GM06990 (cell line): ENCODE results near the gene RIBC2.
"Not testable (repeated sequence)": the region's sequence is repeated elsewhere in the genome, so short reads cannot be mapped to it uniquely, and the experiment has no call there.

Experiments used
- DNase-seq: peaks from one replicate; pipeline ENCODE4 v3.0.0-alpha.2; 2011; ENCODE audit not compliant: insufficient read length; ENCODE audit errors: extremely low read depth
- H3K27me3 ChIP-seq: replicated peaks from 2 replicates; pipeline ENCODE4 v1.6.0; 2011; ENCODE audit warnings: low read length; ENCODE audit not compliant: control insufficient read depth, insufficient read depth
- H3K36me3 ChIP-seq: 2 replicates; pipeline ENCODE4 v1.5.1; 2011; ENCODE audit warnings: low read length; ENCODE audit not compliant: control insufficient read depth, insufficient read depth
- H3K4me3 ChIP-seq: replicated peaks from 2 replicates; pipeline ENCODE4 v1.5.1; 2011; ENCODE audit warnings: low read depth, mild to moderate bottlenecking, control low read depth, low read length
- TF ChIP-seq, protein P1 (sequence below): IDR thresholded peaks from 2 replicates; pipeline ENCODE4 v1.5.1; 2011; ENCODE audit warnings: low read length, control low read depth, mild to moderate bottlenecking, inconsistent platforms; ENCODE audit not compliant: insufficient read depth, poor library complexity, severe bottlenecking

Gene RIBC2

GRCh38 chr22:45429981-45430775, 16.7 kb downstream of the RIBC2 start:
- no peaks in the 10 kb centered on the region for H3K36me3 ChIP-seq
- TF ChIP-seq, protein P1, sequence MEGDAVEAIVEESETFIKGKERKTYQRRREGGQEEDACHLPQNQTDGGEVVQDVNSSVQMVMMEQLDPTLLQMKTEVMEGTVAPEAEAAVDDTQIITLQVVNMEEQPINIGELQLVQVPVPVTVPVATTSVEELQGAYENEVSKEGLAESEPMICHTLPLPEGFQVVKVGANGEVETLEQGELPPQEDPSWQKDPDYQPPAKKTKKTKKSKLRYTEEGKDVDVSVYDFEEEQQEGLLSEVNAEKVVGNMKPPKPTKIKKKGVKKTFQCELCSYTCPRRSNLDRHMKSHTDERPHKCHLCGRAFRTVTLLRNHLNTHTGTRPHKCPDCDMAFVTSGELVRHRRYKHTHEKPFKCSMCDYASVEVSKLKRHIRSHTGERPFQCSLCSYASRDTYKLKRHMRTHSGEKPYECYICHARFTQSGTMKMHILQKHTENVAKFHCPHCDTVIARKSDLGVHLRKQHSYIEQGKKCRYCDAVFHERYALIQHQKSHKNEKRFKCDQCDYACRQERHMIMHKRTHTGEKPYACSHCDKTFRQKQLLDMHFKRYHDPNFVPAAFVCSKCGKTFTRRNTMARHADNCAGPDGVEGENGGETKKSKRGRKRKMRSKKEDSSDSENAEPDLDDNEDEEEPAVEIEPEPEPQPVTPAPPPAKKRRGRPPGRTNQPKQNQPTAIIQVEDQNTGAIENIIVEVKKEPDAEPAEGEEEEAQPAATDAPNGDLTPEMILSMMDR, result no peak
- H3K27me3 ChIP-seq, result no peaks in the 10 kb centered on the region; the same call in 1 of the 2 replicates
- no peak for DNase-seq
- H3K4me3 ChIP-seq, result no peak overlapping the region

DNA sequence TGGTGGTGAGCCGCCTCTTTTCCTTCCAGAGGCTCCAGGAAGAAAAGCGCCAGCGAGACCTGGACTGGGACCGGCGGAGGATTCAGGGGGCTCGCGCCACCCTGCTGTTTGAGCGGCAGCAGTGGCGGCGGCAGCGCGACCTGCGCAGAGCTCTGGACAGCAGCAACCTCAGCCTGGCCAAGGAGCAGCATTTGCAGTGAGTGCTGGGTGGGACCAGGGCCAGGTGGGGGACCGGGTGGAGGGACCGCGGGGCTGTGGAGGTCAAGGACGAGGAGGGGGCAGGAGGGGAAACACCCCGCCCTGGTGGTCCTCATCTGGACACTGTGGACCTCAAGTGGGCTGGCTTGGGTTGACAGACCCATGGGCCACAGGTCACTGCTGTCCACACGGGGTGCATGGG, 17.4 kb downstream of the RIBC2 start:
- H3K27me3 ChIP-seq, result no peaks in the 10 kb centered on the region; the same call in 1 of the 2 replicates
- H3K4me3 ChIP-seq, result no peak overlapping the region
- no peaks in the 10 kb centered on the region for H3K36me3 ChIP-seq
- TF ChIP-seq, protein P1, result no peak
- no peak for DNase-seq

GRCh38 chr22:45434981-45435380, 21.5 kb downstream of the RIBC2 start:
- Histone ChIP-seq H3K4me3 (no peak overlapping the region), H3K36me3 (no peaks in the 10 kb centered on the region), H3K27me3 (no peaks in the 10 kb centered on the region)
- no peak for DNase-seq
- TF ChIP-seq, protein P1, result no peak

DNA sequence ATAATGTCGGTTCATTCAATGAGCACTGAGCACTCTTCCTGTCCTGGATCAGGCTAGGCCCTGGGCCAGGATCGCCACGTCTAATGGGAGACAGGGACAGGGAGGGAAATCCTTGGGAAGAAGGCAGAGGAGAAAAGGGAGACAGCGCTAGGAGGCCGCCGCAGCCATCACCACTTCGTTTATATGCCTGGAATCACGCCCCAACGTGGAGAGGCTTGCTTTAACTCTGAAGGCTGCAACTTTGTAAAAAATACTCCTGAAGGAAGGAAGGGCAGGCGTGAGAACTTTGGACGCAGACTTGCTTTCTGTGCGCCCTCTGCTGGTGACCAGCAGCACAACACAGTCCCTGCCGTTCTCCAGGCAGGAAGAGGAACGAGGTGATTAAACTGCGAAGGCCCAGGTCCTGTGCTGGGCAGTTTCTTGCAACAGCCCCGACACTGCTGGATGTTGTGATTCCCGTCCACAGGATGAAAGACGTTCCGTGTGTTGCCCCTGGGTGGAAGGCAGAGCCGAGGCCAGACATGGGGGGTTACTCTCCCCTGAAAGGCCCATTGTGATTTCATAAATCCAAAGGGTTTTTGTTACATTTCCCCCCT, 22.1 kb downstream of the RIBC2 start:
- Histone ChIP-seq H3K27me3 (no peaks in the 10 kb centered on the region), H3K4me3 (no peak overlapping the region), H3K36me3 (no peaks in the 10 kb centered on the region)
- peak; percentile 49 for DNase-seq
- TF ChIP-seq, protein P1, result peak; percentile 92

DNA sequence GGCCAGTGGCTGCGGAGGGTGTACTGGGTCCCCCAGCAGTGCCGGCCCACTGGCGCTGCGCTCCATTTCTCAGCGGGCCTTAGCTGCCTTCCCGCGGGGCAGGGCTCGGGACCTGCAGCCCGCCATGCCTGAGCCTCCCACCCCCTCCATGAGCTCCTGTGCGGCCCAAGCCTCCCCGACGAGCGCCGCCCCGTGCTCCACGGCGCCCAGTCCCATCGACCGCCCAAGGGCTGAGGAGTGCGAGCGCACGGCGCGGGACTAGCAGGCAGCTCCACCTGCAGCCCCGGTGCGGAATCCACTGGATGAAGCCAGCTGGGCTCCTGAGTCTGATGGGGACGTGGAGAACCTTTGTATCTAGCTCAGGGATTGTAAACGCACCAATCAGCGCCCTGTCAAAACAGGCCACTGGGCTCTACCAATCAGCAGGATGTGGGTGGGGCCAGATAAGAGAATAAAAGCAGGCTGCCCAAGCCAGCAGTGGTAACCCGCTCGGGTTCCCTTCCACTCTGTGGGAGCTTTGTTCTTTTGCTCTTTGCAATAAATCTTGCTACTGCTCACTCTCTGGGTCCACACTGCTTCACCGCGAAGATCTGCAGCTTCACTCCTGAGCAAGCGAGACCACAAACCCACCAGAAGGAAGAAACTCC, 23.5 kb downstream of the RIBC2 start:
- not testable (repeated sequence) for H3K27me3 ChIP-seq, DNase-seq

GRCh38 chr22:45438336-45438735, 24.8 kb downstream of the RIBC2 start:
- Histone ChIP-seq H3K36me3 (no peaks in the 10 kb centered on the region), H3K27me3 (no peaks in the 10 kb centered on the region; the same call in none of the 2 replicates), H3K4me3 (no peak overlapping the region)

More for the DNA sequence above, 23.5 kb downstream of the RIBC2 start:
- not testable (repeated sequence) for H3K36me3 ChIP-seq, H3K4me3 ChIP-seq

DNA sequence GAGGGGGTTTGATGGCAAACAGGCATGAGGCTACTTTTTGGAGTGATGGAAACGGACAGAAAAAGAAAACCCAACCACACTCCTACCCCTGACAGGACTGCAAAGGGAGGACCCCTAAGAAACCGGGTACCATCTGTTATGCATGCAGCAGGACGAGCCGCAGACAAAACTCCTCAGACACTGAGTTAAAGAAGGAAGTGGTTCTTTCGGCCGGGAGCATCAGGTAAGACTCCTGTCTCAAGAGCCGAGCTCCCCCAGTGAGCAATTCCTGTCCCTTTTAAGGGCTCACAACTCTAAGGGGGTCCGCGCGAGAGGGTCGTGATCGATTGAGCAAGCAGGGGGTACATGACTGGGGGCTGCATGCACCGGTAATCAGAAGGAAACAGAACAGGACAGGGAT, 27.2 kb downstream of the RIBC2 start:
- DNase-seq, H3K4me3 ChIP-seq, H3K27me3 ChIP-seq, H3K36me3 ChIP-seq: not testable (repeated sequence)

More at GRCh38 chr22:45438336-45438735, 24.8 kb downstream of the RIBC2 start:
- no peak for DNase-seq
- TF ChIP-seq, protein P1, result no peak
